ENCODE results near the gene RAMACL.
"Not testable (repeated sequence)": the region's sequence is repeated elsewhere in the genome, so short reads cannot be mapped to it uniquely, and the experiment has no call there.

The RAMACL gene

GRCh38 chr6:166595061-166595780 is 8.7 kb upstream of the RAMACL start:
- no peak for DNase-seq

- DNase-seq = no peak
These were observed 6.3 kb upstream of the RAMACL start for GRCh38 chr6:166592821-166593220.

- no peak for DNase-seq
These were observed 5.6 kb upstream of the RAMACL start for GRCh38 chr6:166591961-166592520.

GRCh38 chr6:166591026-166591425 is 4.5 kb upstream of the RAMACL start:
- DNase-seq = no peak

- no peak for DNase-seq
These were observed 3.5 kb upstream of the RAMACL start for GRCh38 chr6:166589786-166590574.

GRCh38 chr6:166589337-166589731 is 2.9 kb upstream of the RAMACL start:
- no peak for DNase-seq

GRCh38 chr6:166588691-166589336 is 2.3 kb upstream of the RAMACL start:
- DNase-seq = no peak

- DNase-seq = no peak
These were observed 1.3 kb upstream of the RAMACL start for GRCh38 chr6:166587631-166588413.

- no peak for DNase-seq
These were observed 1.5 kb downstream of the RAMACL start for GRCh38 chr6:166584853-166585429.

- no peak for DNase-seq
These were observed 2.3 kb downstream of the RAMACL start for GRCh38 chr6:166584155-166584554.

- no peak for DNase-seq
These were observed 3.1 kb downstream of the RAMACL start for GRCh38 chr6:166583230-166583965.

- DNase-seq = no peak
These were observed 4.2 kb downstream of the RAMACL start for GRCh38 chr6:166582258-166582657.

- DNase-seq = not testable (repeated sequence)
These were observed 4.7 kb downstream of the RAMACL start for GRCh38 chr6:166581801-166582200.

GRCh38 chr6:166581091-166581511 is 5.4 kb downstream of the RAMACL start:
- no peak for DNase-seq

GRCh38 chr6:166580076-166581050 is 6.1 kb downstream of the RAMACL start:
- DNase-seq = no peak

GRCh38 chr6:166579237-166579850 is 7.1 kb downstream of the RAMACL start:
- DNase-seq = no peak

- DNase-seq = no peak
These were observed 7.8 kb downstream of the RAMACL start for GRCh38 chr6:166578536-166579236.

- no peak for DNase-seq
These were observed 11.3 kb downstream of the RAMACL start for GRCh38 chr6:166575205-166575604.

Measured in NCI-H187 treated with DMSO at 0.1 percent for 48 hours (cell line).